Measurements from ENCODE around the gene RETNLB. TPM values are rescaled to one million over a fixed set of nuclear protein-coding genes. Genes with fewer than 3 reads are reported as not detected.

RETNLB gene, protein sequence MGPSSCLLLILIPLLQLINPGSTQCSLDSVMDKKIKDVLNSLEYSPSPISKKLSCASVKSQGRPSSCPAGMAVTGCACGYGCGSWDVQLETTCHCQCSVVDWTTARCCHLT
- polyA plus RNA-seq (2013, experiment 1 of 2; ENCODE audit: insufficient read length), result not detected
- not detected for polyA plus RNA-seq (2013, experiment 2 of 2; ENCODE audit: insufficient read length)

DNA sequence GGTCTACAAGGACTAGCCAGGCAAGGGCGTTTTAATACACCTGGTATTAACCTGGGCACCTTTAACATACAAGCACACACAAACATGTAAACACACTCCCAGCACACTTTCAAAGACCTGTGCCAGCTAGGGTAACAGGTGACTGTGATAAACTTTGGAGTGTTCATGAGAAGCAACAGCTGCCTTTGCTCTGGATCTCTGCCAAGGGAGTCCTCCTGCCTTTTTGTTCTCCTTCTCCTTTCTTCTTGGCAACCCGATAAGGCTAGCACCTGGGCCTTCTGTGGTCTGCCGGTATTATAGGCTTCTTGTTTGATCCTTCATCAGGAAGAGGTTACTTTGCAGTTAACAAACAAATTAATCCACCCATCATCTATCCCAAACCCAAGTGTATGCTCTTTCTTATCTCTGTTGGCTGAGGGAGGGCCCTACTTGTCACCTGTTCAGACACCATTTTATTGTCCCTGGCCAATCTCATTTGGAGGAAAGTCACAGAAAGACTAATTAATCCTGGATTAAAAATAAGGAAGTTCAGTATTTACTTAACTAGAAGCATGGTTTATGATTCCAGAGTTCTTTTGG lies at the start of gene RETNLB:
TSS of gene RETNLB (minus strand) at position 7 of the 579 bp plus-strand sequence. CDS start 225 bp downstream, outside the sequence.
- DNase-seq, result no peak

DNA sequence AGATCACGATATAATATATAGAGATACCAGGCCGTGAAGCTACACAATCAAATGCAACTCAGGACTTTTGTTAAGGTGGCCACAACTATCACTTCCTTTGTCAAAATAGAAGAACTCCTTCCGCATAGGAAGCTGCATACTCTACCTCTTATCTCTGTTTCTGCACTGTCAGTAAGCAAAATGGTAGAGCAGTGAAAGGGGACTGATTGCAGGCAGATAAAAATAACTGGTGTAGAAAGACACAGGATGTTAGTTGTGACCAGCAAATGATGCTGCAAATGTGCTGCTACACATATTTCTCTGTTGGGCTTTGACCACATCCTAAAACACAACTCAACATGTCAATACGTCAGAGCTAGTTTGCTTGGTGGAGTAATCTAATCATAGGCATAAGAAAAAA lies 49.1 kb upstream of the RETNLB start:
- DNase-seq, result no peak

DNA sequence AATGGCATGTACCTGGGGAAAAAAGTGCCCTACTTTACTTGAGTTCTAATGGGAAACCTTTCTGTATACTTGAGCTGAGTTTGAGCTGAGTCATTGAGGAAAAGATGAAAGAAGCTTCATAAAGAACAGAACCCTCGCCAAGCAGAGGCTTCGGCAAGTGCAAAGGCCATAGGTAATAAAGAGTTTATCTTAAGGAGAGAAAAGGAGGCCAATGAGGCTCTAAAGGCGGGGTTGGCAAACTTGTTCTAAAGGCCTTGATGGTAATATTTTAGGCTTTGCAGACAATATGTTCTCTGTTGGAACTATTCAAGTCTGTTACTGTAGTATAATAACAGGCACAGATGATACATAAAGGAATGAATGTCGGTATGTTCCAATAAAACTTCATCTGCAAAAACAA lies 47.8 kb upstream of the RETNLB start:
- DNase-seq, result no peak

DNA sequence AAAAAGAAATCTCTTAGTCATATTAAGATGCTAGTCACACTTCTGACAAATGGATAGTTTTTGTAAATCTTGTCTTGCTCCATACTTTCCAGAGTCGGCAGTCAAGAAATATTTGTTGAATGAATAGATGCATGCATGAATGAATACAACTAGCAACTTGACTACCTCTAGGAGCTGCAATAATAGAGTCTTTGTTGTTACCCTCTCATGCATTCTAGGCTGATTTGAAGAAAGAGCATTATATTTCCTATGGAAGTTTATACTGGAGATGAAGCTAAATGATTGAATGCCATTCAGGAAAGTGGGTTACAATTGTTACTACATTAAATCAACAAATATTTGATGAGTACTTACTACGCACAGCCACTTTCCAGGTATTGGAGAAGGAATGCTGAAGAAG lies 47.2 kb upstream of the RETNLB start:
- DNase-seq, result no peak

DNA sequence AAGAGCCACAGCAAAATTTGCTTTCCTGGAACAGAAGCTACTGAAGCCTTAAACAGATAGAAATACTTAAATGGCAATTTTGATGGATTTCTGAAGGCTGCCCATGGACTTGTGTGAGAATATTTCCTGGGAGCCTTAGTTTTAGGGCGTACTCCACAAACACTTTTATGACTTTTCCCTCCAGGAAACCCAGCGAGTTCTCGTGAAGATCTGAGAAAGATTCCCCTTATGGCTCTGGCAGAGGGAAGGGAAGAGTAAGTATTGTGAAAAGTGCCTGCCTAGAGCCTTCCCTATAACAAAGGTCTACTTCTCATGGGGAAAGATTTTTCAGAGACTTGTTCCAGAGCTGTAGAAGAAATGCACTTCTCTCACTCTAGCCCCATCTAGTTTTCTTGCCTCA lies 34.3 kb upstream of the RETNLB start:
- DNase-seq, result no peak

DNA sequence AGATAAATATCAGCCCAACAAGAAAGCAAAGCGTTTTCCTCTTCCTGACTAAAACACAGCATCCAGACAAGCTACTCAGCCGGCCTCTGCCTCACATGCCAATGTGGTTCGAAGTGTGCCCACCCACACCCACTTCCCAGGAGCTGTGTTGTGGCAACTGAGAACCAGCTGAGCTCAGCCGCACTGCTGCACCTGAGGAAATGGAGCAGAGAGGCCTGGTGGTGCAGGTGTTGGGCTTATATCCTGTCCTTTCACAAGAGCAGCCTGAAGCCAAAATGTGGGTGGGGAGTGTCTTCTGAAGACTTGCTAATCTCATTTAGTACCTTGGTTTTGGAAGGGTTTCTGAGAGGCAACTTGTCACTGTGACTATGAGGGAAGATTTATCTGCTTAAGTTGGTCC lies 23.0 kb upstream of the RETNLB start:
- DNase-seq, result no peak

DNA sequence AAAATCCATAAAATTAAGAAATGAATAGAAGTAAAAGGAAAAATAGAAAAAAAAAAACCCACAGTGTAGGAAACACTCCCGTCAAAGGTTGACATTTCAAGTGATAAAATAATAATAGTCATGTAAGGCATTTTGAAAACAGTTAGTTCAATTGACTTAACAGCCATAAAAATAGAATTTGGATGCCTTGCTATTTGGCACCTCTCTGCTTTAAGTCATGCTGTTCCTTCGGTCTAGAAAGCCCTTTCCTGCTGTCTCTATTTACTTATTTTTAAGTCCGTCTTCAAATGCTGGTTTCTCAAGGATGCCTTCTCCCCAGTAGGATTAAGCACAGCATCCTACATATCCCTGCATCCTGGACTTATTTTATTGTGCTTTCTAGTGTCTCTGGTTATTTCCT lies 22.3 kb upstream of the RETNLB start:
- DNase-seq, result no peak

DNA sequence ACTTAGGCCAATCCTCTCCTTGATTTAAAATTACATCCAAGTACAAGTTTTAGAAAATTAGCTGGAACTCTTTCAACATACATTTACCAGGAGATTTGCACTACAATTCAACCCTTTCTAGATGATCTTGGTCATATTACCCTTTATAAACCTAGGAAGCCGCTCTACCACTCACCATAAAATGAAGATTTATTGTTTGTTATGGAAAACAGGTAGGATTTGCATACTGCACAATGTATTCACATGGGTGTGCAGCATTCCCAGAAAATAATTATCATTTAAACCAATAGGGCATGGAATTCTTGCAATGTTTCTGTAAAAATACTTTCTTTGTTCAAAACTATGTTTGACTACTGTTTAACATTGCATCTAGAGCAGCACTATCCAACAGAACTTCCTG lies 18.4 kb upstream of the RETNLB start:
- DNase-seq, result no peak

DNA sequence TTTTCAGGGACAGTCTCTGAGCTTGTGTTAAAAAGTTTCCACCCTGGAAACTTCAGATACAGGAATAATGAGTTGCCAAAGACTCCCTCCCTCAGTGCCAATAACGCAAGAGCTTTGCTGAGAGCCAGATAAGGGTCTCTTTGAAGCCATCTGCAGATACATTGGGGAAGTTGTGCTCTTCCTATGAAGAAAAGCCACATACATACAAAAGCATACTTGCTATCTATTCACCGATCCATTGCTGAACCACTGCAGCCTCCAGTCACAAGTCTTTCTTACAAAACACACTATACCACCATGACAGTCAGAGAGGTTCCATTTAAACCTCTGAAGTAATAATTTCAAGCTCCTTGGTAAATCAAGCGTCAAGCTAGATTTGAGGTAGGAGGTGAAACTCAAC lies 10.0 kb upstream of the RETNLB start:
- no peak for DNase-seq

DNA sequence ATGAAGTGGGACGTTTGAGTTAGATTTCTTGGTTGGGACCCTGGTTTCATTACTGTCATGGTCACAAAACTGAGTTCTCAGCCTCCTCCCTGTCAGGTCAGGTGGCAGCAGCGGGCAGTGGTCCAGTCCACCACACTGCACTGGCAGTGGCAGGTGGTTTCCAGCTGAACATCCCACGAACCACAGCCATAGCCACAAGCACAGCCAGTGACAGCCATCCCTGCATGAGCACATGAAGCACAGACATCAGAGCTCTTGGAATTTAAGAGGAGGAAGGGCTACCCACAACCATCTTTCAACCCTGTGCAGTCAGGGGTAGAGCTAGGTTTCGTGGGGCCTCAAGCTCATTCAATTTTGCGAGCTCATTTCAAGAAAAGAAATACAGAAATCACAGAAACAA lies 1.5 kb downstream of the RETNLB start:
- no peak for DNase-seq

DNA sequence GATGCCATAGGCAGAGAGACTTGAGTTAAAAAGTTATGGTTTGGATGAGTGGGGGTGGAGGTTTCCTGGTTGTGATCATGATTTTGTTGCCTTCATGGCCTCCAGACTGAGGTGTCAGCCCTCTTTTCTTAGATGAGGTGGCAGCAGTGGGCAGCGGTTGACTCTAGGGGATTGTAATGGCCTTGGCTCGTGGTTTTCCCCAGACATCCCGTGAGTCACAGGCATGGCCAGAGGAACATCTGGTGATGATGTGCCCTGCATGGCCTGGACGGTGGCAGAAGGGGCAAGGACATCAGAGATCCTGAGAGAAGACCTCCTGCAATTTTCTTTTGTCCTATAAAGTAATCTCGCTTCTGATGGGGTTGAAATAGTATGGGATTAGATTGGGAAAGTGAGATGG lies 12.4 kb downstream of the RETNLB start:
- no peak for DNase-seq

DNA sequence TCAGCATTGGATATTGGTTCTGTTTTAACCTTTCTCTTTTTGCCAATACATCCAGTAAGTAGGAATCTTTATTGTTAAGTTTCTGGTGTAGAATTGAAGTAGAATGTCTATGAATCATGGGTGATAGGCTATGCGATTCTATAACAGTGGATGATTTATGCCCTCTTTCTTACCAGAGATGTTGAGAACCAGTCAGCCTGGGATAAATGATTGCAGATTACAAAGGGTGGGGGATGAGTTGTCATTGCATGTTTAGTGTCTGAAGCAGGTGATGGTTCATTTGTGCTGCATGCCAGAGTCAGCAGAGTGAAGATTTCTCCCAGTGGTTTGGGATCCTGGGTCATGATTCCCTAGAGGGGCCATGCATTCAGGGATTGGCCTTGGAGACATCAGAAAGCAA lies 14.3 kb downstream of the RETNLB start:
- DNase-seq, result no peak

DNA sequence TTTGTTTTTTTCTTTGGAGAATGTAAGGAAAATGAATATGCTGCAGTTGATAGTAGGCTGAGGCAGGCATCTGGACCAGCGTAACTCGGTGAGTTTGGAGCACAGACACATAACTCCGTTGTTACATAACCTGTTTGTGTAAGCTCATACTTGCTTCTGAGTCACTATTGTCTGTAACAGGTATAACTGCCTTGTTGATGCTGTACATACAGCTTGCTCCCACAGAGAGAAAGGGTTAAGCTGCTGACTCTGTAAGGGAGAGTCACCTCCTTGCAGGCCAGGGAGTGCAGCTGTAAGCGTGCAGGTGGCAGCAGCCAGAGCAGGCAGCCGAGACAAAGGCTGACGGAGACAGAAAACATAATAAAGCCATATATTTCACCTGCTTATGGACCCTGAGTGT lies 20.4 kb downstream of the RETNLB start:
- DNase-seq, result no peak

DNA sequence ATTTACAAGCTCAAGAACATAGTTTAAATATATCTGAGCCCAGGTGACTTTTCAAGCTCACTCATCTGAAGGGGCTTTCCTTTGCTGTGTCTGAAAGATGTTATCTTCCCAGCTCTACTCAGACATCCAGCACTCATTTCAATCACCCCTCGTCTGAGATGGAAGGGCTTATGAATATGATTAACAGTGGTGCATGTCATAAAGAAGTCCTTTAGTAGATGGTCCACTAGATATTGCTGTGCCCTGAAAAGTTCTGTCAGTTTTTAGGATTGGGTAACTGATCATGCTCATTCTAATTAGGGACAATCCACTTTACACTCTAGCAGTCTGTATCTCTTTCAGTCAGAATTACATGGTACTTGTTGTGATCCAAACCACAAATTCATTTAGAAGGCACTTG lies 28.3 kb downstream of the RETNLB start:
- DNase-seq, result no peak

DNA sequence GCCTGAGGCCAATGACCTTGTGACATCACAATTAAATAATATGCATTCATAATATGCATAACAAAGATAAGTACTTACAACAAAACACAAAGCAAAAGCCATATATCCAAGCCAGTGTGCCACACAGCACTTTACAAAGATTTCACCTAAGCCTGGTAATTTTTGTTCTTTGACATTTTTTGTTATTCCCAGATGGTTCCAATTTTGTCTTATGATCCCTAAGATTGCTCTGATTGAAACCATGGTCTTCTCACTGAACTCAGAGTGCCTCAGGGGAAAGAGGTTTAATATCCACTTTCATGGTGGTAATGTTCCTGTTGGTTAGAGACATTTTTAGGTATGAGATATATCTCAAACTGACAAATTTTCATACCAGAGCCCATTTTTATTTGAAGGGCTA lies 29.1 kb downstream of the RETNLB start:
- no peak for DNase-seq

DNA sequence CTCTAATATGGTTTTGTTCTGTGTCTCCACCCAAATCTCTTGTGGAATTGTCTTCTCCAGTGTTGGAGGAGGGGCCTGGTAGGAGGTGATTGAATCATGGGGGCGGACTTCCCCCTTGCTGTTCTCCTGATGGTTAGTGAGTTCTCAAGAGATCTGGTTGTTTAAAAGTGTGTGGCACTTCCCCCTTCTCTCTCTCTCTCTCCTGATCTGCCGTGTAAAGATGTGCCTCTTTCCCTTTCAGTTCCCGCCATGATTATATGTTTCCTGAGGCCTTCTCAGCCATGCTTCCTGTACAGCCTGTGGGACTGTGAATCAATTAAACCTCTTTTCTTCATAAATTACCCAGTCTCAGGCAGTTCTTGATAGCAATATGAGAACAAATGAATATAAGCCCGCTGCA lies 33.1 kb downstream of the RETNLB start:
- DNase-seq, result no peak

DNA sequence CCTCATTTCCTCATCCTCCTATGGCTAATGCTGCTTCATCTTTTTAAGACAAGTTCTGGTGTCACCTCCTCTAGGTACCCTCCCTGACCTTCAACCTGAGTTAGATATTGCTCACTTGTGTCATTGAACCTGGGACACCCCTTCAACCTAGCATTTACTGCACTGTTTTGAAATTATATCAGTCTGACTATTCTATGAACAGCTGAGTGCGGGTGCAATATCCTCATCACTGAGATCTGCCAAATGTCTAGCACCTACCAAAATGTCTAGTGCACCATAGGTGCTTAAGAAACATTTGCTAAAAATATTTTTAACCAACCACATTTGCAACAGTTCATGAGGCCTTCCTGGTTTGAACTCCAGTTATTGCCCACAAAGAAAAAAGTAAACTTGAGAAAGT lies 34.5 kb downstream of the RETNLB start:
- DNase-seq, result no peak

DNA sequence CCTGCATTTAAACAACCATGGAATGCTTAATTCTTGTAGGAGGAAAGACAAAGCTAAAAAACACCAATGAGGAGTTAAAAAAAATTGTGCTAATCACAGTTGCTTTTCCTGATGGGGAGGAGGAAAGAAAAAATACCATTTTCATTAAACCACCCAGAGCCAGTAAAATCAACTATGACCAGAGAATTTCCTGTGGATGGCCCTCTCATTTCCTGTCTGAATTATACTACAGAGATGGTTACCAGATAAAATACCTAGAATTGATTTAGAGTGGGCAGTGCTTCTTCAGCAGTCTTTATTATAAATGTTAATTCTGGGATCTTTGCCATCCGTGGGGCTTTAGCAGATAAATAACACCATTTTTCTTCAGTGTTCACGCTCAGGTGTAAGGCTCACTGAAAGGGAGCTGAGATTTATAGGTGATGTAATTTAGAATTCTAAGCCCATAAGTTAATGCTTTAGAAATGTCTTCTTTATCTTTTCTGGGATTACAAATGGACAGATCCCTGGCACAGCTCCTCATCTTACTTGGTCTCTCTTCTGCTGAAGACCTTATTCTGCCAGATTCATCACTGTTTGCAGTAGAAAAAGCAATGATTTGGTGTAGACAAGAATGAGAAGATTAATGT lies 37.9 kb downstream of the RETNLB start:
- no peak for DNase-seq

DNA sequence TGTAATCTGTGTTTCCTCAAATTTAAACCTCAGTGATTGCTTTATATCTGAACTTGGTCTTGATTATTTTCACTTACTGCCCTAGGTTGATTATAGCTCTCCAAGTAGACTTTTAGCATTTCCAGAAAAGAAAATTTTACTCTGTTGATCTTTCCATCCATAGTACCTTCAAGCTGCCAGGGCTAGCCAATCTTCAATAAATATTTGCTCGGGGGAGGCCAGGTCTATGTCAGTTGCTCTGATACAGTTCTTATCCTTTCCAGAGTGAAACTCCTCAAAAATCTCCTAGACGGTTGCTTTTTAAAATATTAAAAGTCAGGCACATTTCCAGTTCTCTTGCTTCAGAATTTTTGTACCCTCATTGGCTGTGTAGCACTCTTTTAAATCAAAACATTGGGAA lies 38.8 kb downstream of the RETNLB start:
- no peak for DNase-seq

DNA sequence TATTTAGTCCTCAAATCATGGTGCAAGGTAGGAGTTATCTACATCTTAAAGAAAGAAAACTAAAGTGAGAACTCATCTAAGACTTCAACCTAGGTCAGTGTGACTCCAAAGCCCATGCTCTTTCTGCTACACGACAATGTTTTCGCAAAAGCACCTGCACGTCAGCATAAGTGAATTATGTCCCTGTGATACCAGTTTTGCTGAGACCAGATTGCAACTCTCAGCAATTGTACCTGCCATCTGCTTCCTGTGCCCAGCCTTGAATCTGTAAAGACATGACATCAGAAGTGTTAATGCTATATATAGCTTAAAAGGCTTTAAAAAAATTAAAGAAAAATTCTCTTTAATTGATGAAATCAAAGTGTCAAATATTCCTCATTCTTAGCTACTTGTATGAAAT lies 43.4 kb downstream of the RETNLB start:
- DNase-seq, result no peak

DNA sequence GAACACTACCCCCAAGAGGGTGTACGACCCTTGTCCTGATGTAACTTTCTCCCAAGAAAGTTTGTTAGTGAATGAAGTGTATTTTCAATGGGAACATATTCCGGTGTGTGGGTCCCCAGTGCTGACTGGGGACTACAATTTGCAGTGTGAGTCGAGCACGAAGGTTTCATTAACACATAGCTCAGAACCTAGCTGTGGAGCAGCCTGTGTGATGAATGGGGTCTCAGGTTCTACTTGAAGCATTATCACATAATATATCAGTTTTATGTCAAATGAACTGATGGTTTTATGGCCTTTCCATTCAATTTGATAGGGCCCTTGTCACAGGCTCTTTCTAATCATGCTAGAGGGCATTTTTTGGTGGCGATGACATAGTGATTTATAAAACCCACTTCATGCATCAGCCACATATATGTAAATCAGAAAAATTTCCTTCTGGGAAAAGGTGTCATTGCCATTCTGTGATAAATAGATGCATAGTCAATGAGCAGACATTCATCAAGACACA lies 44.1 kb downstream of the RETNLB start:
- no peak for DNase-seq

All from fibroblast of skin of scalp (primary cell).